ENCODE measurements around the gene CCDC146.
"Not testable (repeated sequence)": the region's sequence is repeated elsewhere in the genome, so short reads cannot be mapped to it uniquely, and the experiment has no call there.

The CCDC146 gene

DNA sequence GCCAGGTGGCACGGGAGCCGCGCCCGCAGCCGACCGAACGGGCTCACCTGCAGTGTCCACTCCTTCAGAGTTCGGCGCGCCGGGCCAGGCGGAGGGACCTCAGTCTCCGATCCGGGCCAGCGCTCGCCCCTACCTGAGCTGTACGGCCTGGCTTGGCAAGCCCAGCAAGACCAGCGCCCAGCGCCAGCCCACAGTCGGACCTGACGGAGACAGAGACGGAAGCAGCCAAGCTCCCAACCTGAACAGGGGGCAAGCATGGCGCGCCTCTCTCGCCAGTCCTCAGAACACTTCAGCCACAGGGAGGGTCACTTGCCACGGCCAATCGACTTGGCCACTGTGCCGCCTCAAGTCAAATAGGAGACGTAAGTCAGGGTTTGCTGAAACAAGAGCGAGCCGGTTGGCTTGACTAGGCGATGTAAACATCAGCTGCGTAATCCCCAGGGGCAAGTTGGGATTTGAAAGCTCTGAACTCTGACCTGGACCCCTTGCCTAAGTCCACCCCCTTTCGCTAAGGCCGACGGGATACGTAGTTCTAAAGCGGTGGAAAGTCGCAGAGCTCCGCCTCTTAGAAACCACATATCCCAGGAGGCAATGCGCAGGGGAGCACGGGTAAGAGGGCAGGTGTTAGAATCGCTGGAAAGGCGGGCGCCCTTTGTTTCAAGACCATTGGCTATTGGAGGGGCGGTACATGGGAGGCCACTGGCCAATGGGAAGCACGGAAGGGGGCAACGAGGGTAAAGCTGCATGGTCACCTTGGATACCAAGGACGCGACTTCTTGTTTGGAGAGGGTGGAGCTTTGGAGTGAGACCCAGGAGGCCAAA, at the start of gene CCDC146:
TSS of gene CCDC146 (plus strand) at position 756 of the 822 bp plus-strand sequence. CDS start 45,054 bp downstream, outside the sequence.
- peak; percentile 99 for DNase-seq (ENCODE audit: low read depth)
- peak within 1 kb of the TSS; percentile 75 for H3K4me3 ChIP-seq (replicated peaks; ENCODE audit: low read depth, low read length)

DNA sequence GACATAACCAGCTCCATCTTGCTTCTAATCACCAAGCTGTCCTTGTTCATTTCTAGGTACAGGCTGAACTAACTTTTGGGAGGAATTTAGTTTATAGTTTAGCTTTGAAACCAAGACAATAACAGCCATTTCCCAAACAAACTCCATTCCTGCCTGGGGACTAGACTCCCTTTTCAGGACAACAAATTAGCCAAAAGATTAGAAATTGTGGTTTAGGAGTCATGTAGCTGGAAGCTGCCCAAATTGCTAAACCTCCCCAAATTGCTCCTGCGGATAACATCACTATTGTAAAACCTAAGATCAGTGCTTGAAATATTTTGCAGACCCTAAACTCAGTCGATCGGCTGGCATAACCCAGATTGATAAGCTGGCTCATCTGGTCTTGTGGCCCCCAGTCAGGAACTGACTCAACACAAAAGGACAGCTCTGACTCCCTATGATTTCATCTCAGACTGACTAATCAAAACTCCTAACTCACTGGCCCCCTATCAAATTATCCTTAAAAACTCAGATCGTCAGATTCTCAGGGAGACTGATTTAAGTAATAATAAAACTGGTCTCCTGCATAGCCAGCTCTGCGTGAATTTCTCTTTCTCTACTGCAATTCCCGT, 47.5 kb upstream of the CCDC146 start:
- DNase-seq (ENCODE audit: low read depth) = peak; percentile 41
- not testable (repeated sequence) for H3K4me3 ChIP-seq (replicated peaks; ENCODE audit: low read depth, low read length)

DNA sequence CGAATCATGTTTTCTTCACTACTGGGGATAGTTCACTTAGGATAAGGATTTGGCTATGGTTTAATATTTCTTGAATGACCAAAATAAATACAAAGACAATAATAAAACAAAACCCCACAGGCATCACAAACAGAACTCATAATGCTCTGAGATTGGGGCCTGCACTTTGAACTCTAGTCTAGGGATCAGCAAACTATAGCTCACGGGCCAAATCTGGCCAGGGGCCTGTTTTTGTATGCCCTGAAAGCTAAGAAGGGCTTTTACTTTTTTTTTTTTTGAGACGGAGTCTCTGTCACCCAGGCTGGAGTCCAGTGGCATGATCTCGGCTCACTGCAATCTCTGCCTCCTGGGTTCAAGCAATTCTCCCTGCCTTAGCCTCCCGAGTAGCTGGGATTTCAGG, 45.4 kb upstream of the CCDC146 start:
- not testable (repeated sequence) for DNase-seq (ENCODE audit: low read depth); H3K4me3 ChIP-seq (replicated peaks; ENCODE audit: low read depth, low read length)

- H3K4me3 ChIP-seq (replicated peaks; ENCODE audit: low read depth, low read length); DNase-seq (ENCODE audit: low read depth): not testable (repeated sequence)
Measured at GRCh38 chr7:77079112-77079511, 43.3 kb upstream of the CCDC146 start.

- DNase-seq (ENCODE audit: low read depth); H3K4me3 ChIP-seq (replicated peaks; ENCODE audit: low read depth, low read length): not testable (repeated sequence)
Measured at GRCh38 chr7:77079624-77080023, 42.8 kb upstream of the CCDC146 start.

DNA sequence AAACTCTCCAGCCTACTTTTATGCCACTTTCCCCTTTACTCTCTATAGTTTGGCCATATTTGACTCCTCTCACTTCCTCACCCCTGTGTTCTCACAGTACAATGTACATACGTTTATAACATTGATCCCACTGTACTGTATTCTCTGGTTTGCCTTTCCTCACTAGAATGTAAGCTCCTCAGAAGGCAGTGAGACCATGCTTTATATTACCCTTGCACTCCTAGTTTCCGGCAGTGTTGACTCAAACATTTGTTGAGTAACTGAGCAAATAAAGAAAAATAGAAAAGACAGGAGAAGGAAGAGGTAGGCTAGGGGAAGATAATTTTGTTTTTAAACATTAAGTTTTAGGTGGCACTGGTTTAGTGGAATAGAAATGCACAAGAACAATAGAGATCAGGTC, 42.2 kb upstream of the CCDC146 start:
- not testable (repeated sequence) for H3K4me3 ChIP-seq (replicated peaks; ENCODE audit: low read depth, low read length); DNase-seq (ENCODE audit: low read depth)

GRCh38 chr7:77082192-77082591, 40.2 kb upstream of the CCDC146 start:
- not testable (repeated sequence) for H3K4me3 ChIP-seq (replicated peaks; ENCODE audit: low read depth, low read length)

GRCh38 chr7:77092301-77092700, 30.1 kb upstream of the CCDC146 start:
- DNase-seq (ENCODE audit: low read depth); H3K4me3 ChIP-seq (replicated peaks; ENCODE audit: low read depth, low read length): not testable (repeated sequence)

More at GRCh38 chr7:77082192-77082591, 40.2 kb upstream of the CCDC146 start:
- not testable (repeated sequence) for DNase-seq (ENCODE audit: low read depth)

- not testable (repeated sequence) for DNase-seq (ENCODE audit: low read depth); H3K4me3 ChIP-seq (replicated peaks; ENCODE audit: low read depth, low read length)
Measured at GRCh38 chr7:77100501-77100900, 21.9 kb upstream of the CCDC146 start.

GRCh38 chr7:77101187-77101586, 21.2 kb upstream of the CCDC146 start:
- DNase-seq (ENCODE audit: low read depth); H3K4me3 ChIP-seq (replicated peaks; ENCODE audit: low read depth, low read length): not testable (repeated sequence)

GRCh38 chr7:77102671-77103070, 19.7 kb upstream of the CCDC146 start:
- H3K4me3 ChIP-seq (replicated peaks; ENCODE audit: low read depth, low read length); DNase-seq (ENCODE audit: low read depth): not testable (repeated sequence)

DNA sequence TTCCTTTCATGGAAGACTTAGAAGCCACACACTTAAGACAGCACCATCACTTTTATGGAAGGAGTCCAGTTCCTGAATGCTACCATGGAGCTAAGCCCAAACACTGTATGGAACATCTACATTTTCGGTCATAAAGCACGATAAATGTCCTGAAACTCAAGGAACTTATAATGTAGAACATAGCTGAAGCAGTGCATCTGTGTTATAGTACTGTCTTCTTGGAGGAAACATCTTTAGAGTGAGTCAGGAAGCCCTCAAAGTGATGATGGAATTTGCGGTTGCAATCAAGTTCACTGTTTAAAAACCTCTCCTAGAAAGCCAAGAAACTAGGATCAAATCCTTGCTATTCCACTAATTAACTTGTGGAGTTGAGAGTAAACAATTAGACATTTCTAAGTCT, 16.5 kb upstream of the CCDC146 start:
- H3K4me3 ChIP-seq (replicated peaks; ENCODE audit: low read depth, low read length) = not testable (repeated sequence)
- peak; percentile 0 for DNase-seq (ENCODE audit: low read depth)

DNA sequence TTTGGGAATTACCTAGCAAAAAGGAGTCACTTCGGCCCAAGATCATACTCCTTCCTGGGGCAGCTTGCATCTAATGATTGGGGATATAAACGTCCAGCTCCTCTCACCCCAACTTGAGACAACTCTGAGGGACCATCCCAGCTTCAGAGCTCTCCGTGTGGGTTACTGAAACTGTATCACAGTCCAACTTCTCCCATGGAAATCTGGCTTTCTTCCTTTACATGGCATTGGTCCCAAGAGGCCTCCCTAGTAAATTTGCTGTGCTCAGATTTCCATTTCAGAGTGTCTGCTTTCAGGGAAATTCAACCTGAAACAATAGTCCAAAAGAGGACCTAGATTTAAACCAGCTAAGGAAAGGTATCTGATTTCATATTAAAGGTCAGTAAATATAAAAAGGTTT, 14.8 kb upstream of the CCDC146 start:
- H3K4me3 ChIP-seq (replicated peaks; ENCODE audit: low read depth, low read length); DNase-seq (ENCODE audit: low read depth): not testable (repeated sequence)

GRCh38 chr7:77108362-77108761, 14.1 kb upstream of the CCDC146 start:
- not testable (repeated sequence) for DNase-seq (ENCODE audit: low read depth); H3K4me3 ChIP-seq (replicated peaks; ENCODE audit: low read depth, low read length)

DNA sequence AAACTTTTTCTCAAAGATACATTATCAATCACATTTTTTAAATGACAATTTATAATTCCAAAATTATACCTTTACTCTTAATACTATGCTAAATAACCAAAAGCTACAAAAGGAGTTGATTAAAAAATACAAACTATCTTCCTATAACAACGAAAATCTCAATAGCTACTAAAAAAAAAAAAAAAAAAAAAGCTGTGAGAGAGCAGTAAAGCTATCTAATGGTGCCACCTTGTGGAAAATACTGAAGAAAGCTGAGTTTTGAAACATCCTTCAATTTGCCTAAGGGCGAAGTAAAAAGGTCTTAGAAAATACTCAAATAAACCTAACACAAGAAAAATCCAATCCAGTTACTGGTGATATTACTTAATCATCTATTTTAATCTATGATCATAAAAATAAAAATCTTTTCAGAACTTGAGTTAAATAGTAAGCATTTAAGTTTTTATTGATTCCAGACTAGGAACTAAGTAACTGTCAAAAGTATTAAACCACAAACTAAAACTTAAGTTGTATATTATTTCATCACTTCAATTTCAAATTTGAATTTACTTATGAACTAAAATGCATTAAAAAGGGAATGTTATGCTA, 9.6 kb upstream of the CCDC146 start:
- peak; percentile 38 for DNase-seq (ENCODE audit: low read depth)
- H3K4me3 ChIP-seq (replicated peaks; ENCODE audit: low read depth, low read length) = not testable (repeated sequence)
